Prostate gland (tissue), 2 donors: ENCODE data around the gene CDIPT. TPM values are rescaled to one million over a fixed set of nuclear protein-coding genes. Genes with fewer than 3 reads are reported as not detected.

Experiments
- DNase-seq: peaks from one replicate; pipeline ENCODE4 v3.0.0-alpha.2; 2019; ENCODE audit warnings: low spot score
- H3K27ac ChIP-seq, 2 donors: fragments of 200-600 bp; sonication (generic); 2 replicates each; pipeline ENCODE4 v1.5.1; 2017 to 2019
- H3K27me3 ChIP-seq: fragments of 200-600 bp; sonication (generic); replicated peaks from 2 replicates; pipeline ENCODE4 v1.5.1; 2019; ENCODE audit not compliant: insufficient read depth
- H3K36me3 ChIP-seq, 2 donors: fragments of 200-600 bp; sonication (generic); 1 replicate in 1 of 2; 2 replicates in 1 of 2; pipeline versions ENCODE4 v1.5.1 to v1.8.1; 2017 to 2019
- H3K4me1 ChIP-seq: fragments of 200-600 bp; sonication (generic); replicated peaks from 2 replicates; pipeline ENCODE4 v1.5.1; 2019
- H3K4me3 ChIP-seq, 2 donors: fragments of 200-600 bp; sonication (generic); 2 replicates each; pipeline ENCODE4 v1.5.1; 2017 to 2019
- H3K9me3 ChIP-seq: fragments of 200-600 bp; sonication (generic); 2 replicates; pipeline ENCODE4 v1.5.1; 2017
- CTCF ChIP-seq, 4 experiments: fragments of 200-600 bp in 2 of 4; fragments of 450-650 bp in 2 of 4; sonication (generic) in 2 of 4; IDR thresholded peaks; 1 replicate in 3 of 4; 2 replicates in 1 of 4; pipeline ENCODE4 v1.5.1; 2016 to 2019; ENCODE audit warnings: antibody characterized with exemption in 4 of 4, mild to moderate bottlenecking in 2 of 4, moderate library complexity in 2 of 4
- POLR2A ChIP-seq: fragments of 450-650 bp; IDR thresholded peaks from one replicate; pipeline ENCODE4 v1.6.1; 2016; ENCODE audit warnings: antibody characterized with exemption, mild to moderate bottlenecking
- POLR2AphosphoS5 ChIP-seq: sonication (generic); formaldehyde crosslinking; IDR thresholded peaks from one replicate; pipeline ENCODE4 v1.6.1; 2017; ENCODE audit warnings: antibody characterized with exemption
- WGBS: methylation state at CpG from one replicate; pipeline ENCODE4 v1.1.5; 2018; 5-methylcytosine and 5-hydroxymethylcytosine counted together
- intact Hi-C: fragments of 100-400 bp; cut with DNase I; formaldehyde crosslinking; loops from one replicate; pipeline ENCODE4 v1.14.2; 2022
- small RNA-seq, 2 donors: library from RNA; depleted of rRNA; stranded (forward); fragments of <200 nt; gene quantifications; one replicate each; pipeline ENCODE3, GENCODE V24; 2016
- total RNA-seq, 2 donors: library from RNA; depleted of rRNA; stranded (reverse); fragments of >200 nt; gene quantifications; one replicate each; pipeline ENCODE4 v1.1.0, GENCODE V29; 2016

The CDIPT gene
- total RNA-seq, 2 donors from 2014 or later, result 121 to 132 TPM

- TF ChIP-seq CTCF (IDR thresholded peaks at IDR 0.05), result peak in 1 of 4 experiments; percentile 25
- TF ChIP-seq POLR2AphosphoS5, result peak; percentile 93
- peak; percentile 75 for TF ChIP-seq POLR2A
- DNase-seq, result peak; percentile 97
- H3K27ac ChIP-seq, result peak overlapping the region; percentile 91
- H3K9me3 ChIP-seq, result no peaks in the 10 kb centered on the region
- peaks cover 0 to 2% of the 10 kb centered on the region in 2 donors for H3K36me3 ChIP-seq
- peaks cover 27% of the 10 kb centered on the region for H3K4me1 ChIP-seq
- under 1% methylated on average over 31 of the region's 31 CpGs for WGBS
- intact Hi-C loops, result loop anchor here (5.0 kb wide), 1 partner anchor 186 kb away; the partner anchor contains the start of genes HIRIP3 and INO80E
- H3K4me3 ChIP-seq, result peak overlapping the region; percentile 44 to 52
- H3K27me3 ChIP-seq, result no peaks in the 10 kb centered on the region
These were observed 51.7 kb downstream of the CDIPT start for GRCh38 chr16:29811170-29811895.

GRCh38 chr16:29810699-29811169 lies 52.3 kb downstream of the CDIPT start:
- H3K9me3 ChIP-seq, result no peaks in the 10 kb centered on the region
- H3K36me3 ChIP-seq, result peaks cover 0 to 2% of the 10 kb centered on the region in 2 donors
- TF ChIP-seq POLR2AphosphoS5 (no peak), CTCF (IDR thresholded peaks at IDR 0.05) (no peak), POLR2A (no peak)
- peak overlapping the region in 1 of 2 donors; percentile 44 for H3K4me3 ChIP-seq
- peaks cover 27% of the 10 kb centered on the region for H3K4me1 ChIP-seq
- WGBS, result 22% methylated on average over 9 of the region's 9 CpGs
- DNase-seq, result no peak
- H3K27me3 ChIP-seq, result no peaks in the 10 kb centered on the region
- H3K27ac ChIP-seq, result peak overlapping the region; percentile 91
- intact Hi-C loops, result loop anchor here (5.0 kb wide), 1 partner anchor 187 kb away; the partner anchor contains the start of genes HIRIP3 and INO80E

- H3K9me3 ChIP-seq, result no peaks in the 10 kb centered on the region
- peaks cover 24% of the 10 kb centered on the region for H3K4me1 ChIP-seq
- H3K27ac ChIP-seq, result peak overlapping the region; percentile 91
- intact Hi-C loops, result loop anchor here (5.0 to 10.0 kb wide), 2 partner anchors 187 to 845 kb away; partner anchors contain the start of genes FBRS, HIRIP3, INO80E and PRR14
- TF ChIP-seq POLR2A (no peak), POLR2AphosphoS5 (no peak), CTCF (IDR thresholded peaks at IDR 0.05) (no peak)
- H3K27me3 ChIP-seq, result no peaks in the 10 kb centered on the region
- WGBS, result 36% methylated on average over 23 of the region's 23 CpGs
- peak overlapping the region in 1 of 2 donors; percentile 56 for H3K4me3 ChIP-seq
- peaks cover 0 to 2% of the 10 kb centered on the region in 2 donors for H3K36me3 ChIP-seq
- no peak for DNase-seq
These were observed 53.0 kb downstream of the CDIPT start for GRCh38 chr16:29809850-29810698.

GRCh38 chr16:29809031-29809747 lies 53.8 kb downstream of the CDIPT start:
- TF ChIP-seq POLR2A (no peak), CTCF (IDR thresholded peaks at IDR 0.05) (no peak), POLR2AphosphoS5 (no peak)
- DNase-seq, result no peak
- Histone ChIP-seq H3K27ac (peak overlapping the region; percentile 91), H3K27me3 (no peaks in the 10 kb centered on the region), H3K9me3 (no peaks in the 10 kb centered on the region), H3K36me3 (peaks cover 0 to 2% of the 10 kb centered on the region in 2 donors), H3K4me3 (peak overlapping the region; percentile 49 to 56), H3K4me1 (peaks cover 23% of the 10 kb centered on the region)
- intact Hi-C loops, result loop anchor here (10.0 kb wide), 1 partner anchor 846 kb away; the partner anchor contains the start of genes FBRS and PRR14
- WGBS, result 69% methylated on average over 25 of the region's 31 CpGs

Small RNAs within 50 kb of the gene (small RNA-seq; reads per million reads assigned to genes)
- 0 reads per million in 2 donors for gene AC009133.6
- gene AC120114.4, result 0 reads per million in 2 donors

Other genes with a start within 250 kb of the CDIPT start
- 1 to 10 TPM; 1.6 to 2.0 TPM for gene SPN, start 200.0 kb downstream of the CDIPT start, total RNA-seq
- 10 to 100 TPM in 1 of 2 donors, 1 to 10 TPM in 1; 8.3 to 11.1 TPM for gene QPRT, start 184.0 kb downstream of the CDIPT start, total RNA-seq
- gene C16orf54, start 117.2 kb downstream of the CDIPT start, total RNA-seq, result 1 to 10 TPM; 1.1 to 1.2 TPM
- gene ZG16, start 85.0 kb downstream of the CDIPT start, total RNA-seq, result not detected
- 10 to 100 TPM; 58.5 to 89.6 TPM for gene KIF22, start 72.5 kb downstream of the CDIPT start, total RNA-seq
- 100 to 1,000 TPM; 180 to 188 TPM for gene MAZ, start 56.7 kb downstream of the CDIPT start, total RNA-seq
- gene PRRT2, start 51.0 kb downstream of the CDIPT start, total RNA-seq, result 10 to 100 TPM in 1 of 2 donors, 1 to 10 TPM in 1; 6.6 to 19.2 TPM
- gene PAGR1, start 47.1 kb downstream of the CDIPT start, total RNA-seq, result 10 to 100 TPM; 64.3 to 64.4 TPM
- gene MVP, start 42.8 kb downstream of the CDIPT start, total RNA-seq, result 100 to 1,000 TPM in 1 of 2 donors, 10 to 100 TPM in 1; 59.3 to 247 TPM
- 10 to 100 TPM; 60.7 to 62.9 TPM for gene SEZ6L2, start 36.3 kb upstream of the CDIPT start, total RNA-seq
- 1 to 10 TPM; 1.2 to 5.1 TPM for gene ASPHD1, start 37.3 kb upstream of the CDIPT start, total RNA-seq
- 100 to 1,000 TPM in 1 of 2 donors, 10 to 100 TPM in 1; 15.9 to 134 TPM for gene KCTD13, start 63.0 kb upstream of the CDIPT start, total RNA-seq
- 100 to 1,000 TPM; 188 to 218 TPM for gene TMEM219, start 98.9 kb upstream of the CDIPT start, total RNA-seq
- gene TAOK2, start 110.6 kb upstream of the CDIPT start, total RNA-seq, result 10 to 100 TPM; 43.8 to 97.4 TPM
- 10 to 100 TPM; 10.8 to 22.4 TPM for gene HIRIP3, start 132.4 kb upstream of the CDIPT start, total RNA-seq
- gene INO80E, start 133.0 kb upstream of the CDIPT start, total RNA-seq, result 100 to 1,000 TPM in 1 of 2 donors, 10 to 100 TPM in 1; 51.8 to 113 TPM
- 1 to 10 TPM; 3.0 to 6.4 TPM for gene DOC2A, start 147.8 kb upstream of the CDIPT start, total RNA-seq
- not detected for gene C16orf92, start 160.0 kb upstream of the CDIPT start, total RNA-seq
- 10 to 100 TPM in 1 of 2 donors, under 1 TPM in 1; 0.46 to 17.2 TPM for gene TLCD3B, start 168.0 kb upstream of the CDIPT start, total RNA-seq
- gene ALDOA, start 202.5 kb upstream of the CDIPT start, total RNA-seq, result 100 to 1,000 TPM; 884 to 943 TPM
- gene PPP4C, start 212.8 kb upstream of the CDIPT start, total RNA-seq, result 10 to 100 TPM; 67.8 to 85.4 TPM
- 1 to 10 TPM; 1.5 to 2.5 TPM for gene TBX6, start 228.7 kb upstream of the CDIPT start, total RNA-seq
- gene YPEL3, start 233.0 kb upstream of the CDIPT start, total RNA-seq, result 100 to 1,000 TPM; 150 to 164 TPM